Fibroblast of mammary gland (primary cell): Measurements from ENCODE around the gene MUC6.
"Not testable (repeated sequence)": the region's sequence is repeated elsewhere in the genome, so short reads cannot be mapped to it uniquely, and the experiment has no call there.

Experiments used
- DNase-seq: peaks from one replicate; pipeline ENCODE4 v3.0.0-alpha.2; 2010; ENCODE audit warnings: low read depth
- H3K4me3 ChIP-seq: 2 replicates; pipeline ENCODE4 v1.5.1; 2011; ENCODE audit warnings: low read depth, mild to moderate bottlenecking, low read length, moderate library complexity; ENCODE audit not compliant: control insufficient read depth
- TF ChIP-seq, protein P1 (sequence below): conservative IDR thresholded peaks from 2 replicates; pipeline ENCODE4 v1.5.1; 2011; ENCODE audit warnings: low read depth, low read length, inconsistent platforms; ENCODE audit not compliant: control insufficient read depth, insufficient read depth

Gene MUC6

DNA sequence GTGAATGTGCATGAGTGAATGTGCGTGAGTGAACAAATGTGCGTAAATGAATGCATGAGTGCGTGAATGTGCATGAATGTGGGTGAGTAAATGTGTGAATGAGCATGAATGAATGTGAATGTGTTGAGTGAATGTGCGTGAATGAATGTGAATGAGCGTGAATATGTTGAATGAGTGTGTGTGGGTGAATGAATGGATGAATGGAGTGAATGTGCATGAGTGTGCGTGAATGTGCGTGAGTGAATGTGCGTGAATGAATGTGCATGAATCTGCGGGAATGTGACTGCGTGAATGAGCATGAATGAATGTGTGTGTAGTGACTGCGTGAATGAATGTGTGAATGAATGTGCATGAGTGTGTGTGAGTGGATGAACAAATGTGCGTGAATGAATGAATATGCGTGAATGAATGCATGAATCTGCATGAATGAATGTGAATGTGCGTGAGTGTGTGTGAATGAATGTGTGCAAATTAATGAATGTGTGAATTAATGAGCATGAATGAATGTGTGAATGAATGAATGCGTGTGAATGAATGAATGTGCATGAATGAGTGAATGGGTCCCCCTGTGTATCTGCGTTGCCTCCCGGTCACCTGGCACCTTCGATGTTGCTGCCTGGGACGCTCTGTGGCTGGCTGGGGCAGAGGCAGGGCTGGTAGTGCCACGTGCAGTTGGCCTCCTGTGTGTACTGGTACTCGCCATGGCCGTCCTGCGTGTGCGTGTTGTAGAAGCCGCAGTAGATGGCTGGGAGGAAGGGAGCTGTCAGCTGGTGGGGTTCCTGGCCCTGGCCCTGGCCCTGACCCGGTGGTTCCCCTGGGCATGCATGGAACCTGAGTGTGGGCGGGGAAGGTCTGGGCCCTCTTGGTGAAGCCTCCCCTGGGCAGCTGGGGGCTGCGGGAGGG lies 13.4 kb downstream of the MUC6 start:
- DNase-seq = no peak
- H3K4me3 ChIP-seq = no peak overlapping the region
- TF ChIP-seq, protein P1, sequence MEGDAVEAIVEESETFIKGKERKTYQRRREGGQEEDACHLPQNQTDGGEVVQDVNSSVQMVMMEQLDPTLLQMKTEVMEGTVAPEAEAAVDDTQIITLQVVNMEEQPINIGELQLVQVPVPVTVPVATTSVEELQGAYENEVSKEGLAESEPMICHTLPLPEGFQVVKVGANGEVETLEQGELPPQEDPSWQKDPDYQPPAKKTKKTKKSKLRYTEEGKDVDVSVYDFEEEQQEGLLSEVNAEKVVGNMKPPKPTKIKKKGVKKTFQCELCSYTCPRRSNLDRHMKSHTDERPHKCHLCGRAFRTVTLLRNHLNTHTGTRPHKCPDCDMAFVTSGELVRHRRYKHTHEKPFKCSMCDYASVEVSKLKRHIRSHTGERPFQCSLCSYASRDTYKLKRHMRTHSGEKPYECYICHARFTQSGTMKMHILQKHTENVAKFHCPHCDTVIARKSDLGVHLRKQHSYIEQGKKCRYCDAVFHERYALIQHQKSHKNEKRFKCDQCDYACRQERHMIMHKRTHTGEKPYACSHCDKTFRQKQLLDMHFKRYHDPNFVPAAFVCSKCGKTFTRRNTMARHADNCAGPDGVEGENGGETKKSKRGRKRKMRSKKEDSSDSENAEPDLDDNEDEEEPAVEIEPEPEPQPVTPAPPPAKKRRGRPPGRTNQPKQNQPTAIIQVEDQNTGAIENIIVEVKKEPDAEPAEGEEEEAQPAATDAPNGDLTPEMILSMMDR = no peak

DNA sequence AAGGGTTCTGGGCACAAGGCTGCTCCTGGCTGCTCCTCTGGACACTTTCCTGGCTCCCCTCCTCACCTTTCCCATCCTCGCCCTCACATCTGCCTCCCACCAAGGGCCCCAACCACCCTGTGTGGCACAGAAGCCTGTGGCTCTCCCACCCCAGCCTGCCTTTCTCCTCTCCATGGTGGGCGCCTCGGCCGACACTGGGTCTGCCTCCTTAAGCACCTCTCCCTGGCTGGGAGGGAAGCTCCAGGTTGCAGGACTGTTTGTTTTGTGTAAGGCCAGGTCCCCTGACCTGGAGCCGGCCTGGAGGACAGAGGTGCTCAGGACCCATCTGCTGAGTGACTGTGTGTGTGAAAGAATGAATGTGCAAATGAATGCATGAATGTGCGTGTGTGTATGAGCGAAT lies 14.1 kb downstream of the MUC6 start:
- H3K4me3 ChIP-seq = no peak overlapping the region
- TF ChIP-seq, protein P1 = no peak
- no peak for DNase-seq

DNA sequence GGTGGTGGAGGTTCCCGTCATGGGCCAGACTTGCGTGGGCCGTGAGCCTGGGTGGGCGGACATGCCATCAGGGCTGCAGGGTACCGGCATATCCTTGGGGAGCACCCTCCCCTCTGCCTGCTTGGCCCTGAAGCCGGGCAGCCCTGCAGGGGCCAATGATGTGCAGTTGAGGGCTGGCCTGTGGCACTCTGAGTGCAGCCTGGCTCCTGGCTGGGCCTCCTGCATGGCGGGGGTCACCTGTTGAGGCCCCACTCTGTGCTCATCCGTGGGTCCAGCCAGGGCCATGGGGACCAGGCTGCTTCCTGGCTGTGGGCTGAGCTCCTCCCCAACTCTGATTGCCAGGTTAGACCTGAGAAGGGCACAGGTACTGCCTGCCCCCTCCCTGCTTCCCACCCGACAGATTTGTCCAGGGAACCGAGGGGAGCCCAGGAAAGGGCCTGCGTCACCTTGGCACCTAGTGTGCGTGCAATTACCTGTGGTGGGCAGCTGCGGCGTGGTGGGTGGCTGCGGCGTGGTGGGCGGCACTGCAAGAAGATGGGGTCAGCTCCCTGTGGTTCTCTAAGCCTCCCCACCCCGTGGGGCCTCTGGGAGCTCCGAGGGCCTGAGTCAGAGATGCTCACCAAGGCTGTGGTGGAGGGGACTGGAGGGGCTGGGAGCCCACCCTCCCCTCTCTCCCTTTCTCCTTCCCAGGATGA lies 16.2 kb downstream of the MUC6 start:
- TF ChIP-seq, protein P1 = no peak
- no peak for DNase-seq

DNA sequence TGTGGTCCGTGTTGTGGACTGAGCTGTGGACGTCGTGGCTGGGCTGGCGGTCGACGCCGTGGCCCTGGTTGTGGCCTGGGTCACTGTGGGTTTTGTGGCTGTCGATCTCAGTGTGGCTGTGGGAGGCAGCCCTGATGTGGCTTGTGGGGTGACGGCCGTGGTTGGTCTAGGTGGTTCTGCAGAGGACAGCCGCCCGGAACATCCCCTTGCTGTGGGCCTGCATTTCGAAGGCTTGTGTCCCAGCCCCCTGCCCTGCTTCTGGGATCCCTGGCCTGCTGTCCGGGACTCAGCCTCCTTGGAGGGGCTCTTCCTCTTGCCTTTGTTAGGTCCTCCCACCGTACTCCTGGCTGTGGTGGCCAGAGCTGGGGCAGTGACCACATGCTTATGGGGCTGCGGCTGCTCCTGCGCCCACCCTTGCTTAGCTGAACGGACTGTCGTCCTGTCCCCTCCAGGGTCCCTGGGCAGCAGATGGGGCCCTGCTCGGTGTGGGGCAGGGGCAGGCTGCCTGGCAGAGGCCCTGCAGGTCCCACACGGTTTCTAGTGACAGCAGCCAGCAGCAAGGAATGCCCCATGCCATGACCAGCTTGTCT lies 17.1 kb downstream of the MUC6 start:
- no peak overlapping the region for H3K4me3 ChIP-seq
- DNase-seq = no peak
- TF ChIP-seq, protein P1 = no peak

More for the DNA sequence above, 16.2 kb downstream of the MUC6 start:
- no peak overlapping the region for H3K4me3 ChIP-seq

DNA sequence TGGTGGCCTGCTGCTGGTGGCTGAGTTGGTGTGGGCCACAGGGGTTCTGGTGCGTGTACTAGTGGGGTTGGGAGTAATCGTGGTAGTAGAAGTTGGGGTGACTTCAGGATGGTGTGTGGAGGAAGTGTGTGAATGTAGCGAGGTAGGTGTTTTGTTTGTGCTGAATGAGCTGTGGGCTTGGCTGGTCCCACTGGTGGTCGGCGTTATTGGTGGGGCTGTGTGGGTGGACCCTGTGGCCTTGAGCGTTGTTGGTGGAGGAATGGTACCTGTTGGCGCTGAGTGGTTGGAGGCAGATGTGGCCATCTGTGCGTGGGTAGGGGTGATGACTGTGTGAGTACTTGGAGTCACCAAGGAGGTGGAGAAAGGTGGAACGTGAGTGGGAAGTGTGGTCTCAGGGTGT lies 18.4 kb downstream of the MUC6 start:
- DNase-seq = no peak
- no peak overlapping the region for H3K4me3 ChIP-seq
- TF ChIP-seq, protein P1 = no peak

DNA sequence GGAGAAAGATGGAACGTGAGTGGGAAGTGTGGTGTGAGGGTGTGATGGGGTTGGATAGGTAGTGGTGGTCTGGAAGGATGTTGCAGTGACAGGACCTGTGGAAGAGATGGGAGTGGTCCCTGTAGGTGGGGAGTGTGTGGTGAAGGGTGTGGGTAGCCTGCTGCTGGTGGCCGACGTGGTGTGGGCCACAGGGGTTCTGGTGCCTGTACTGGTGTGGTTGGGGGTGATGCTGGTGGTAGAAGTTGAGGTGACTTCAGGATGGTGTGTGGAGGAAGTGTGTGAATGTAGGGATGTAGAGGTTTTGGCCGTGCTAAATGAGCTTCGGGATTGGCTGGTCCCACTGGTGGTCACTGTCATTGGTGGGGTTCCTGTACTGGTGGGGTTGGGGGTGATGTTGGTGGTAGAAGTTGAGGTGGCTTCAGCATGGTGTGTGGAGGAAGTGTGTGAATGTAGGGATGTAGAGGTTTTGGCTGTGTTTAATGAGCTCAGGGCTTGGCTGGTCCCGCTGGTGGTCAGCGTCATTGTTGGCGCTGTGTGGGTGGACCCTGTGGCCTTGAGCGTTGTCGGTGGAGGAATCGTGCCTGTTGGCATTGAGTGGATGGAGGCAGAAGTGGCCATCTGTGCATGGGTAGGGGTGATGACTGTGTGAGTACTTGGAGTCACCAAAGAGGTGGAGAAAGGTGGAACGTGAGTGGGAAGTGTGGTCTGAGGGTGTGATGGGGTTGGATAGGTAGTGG lies 19.1 kb downstream of the MUC6 start:
- TF ChIP-seq, protein P1 = no peak
- DNase-seq = no peak
- H3K4me3 ChIP-seq = no peak overlapping the region

DNA sequence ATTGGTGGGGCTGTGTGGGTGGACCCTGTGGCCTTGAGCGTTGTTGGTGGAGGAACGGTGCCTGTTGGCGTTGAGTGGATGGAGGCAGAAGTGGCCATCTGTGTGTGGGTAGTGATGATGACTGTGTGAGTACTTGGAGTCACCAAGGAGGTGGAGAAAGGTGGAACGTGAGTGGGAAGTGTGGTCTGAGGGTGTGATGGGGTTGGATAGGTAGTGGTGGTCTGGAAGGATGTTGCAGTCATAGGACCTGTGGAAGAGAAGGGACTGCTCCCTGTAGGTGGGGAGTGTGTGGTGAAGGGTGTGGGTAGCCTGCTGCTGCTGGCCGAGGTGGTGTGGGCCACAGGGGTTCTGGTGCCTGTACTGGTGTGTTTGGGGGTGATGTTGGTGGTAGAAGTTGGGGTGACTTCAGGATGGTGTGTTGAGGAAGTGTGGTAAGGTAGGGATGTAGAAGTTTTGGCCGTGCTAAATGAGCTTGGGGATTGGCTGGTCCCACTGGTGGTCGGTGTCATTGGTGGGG lies 19.9 kb downstream of the MUC6 start:
- H3K4me3 ChIP-seq, DNase-seq: not testable (repeated sequence)
